Sigmoid colon (tissue), 7 donors: ENCODE results near the gene LRRC34. TPM values are rescaled to one million over a fixed set of nuclear protein-coding genes. Genes with fewer than 3 reads are reported as not detected.

Experiments used
- DNase-seq: peaks from one replicate; pipeline ENCODE4 v3.0.0-alpha.2; 2019
- H3K27ac ChIP-seq, 4 donors: fragments of 200-600 bp; sonication (generic); one replicate each; pipeline ENCODE4 v1.5.1; 2016 to 2019; ENCODE audit warnings: mild to moderate bottlenecking in 1 of 4
- H3K27me3 ChIP-seq, 3 donors: fragments of 200-600 bp; sonication (generic); one replicate each; pipeline ENCODE4 v1.5.1; 2019; ENCODE audit warnings: mild to moderate bottlenecking in 1 of 3
- H3K36me3 ChIP-seq, 4 donors: fragments of 200-600 bp; sonication (generic); one replicate each; pipeline ENCODE4 v1.5.1; 2016 to 2019
- H3K4me1 ChIP-seq, 4 donors: fragments of 200-600 bp; sonication (generic); one replicate each; pipeline ENCODE4 v1.5.1; 2017 to 2019
- H3K4me3 ChIP-seq, 4 donors: fragments of 200-600 bp; sonication (generic); one replicate each; pipeline ENCODE4 v1.5.1; 2017 to 2019; ENCODE audit warnings: mild to moderate bottlenecking in 2 of 4, moderate library complexity in 1 of 4
- H3K9me3 ChIP-seq, 4 donors: fragments of 200-600 bp in 3 of 4; sonication (generic) in 3 of 4; one replicate each; pipeline versions ENCODE4 v1.5.1 to v1.6.1; 2013 to 2019
- EP300 ChIP-seq, 4 donors: sonication (generic); formaldehyde crosslinking; IDR thresholded peaks; one replicate each; pipeline ENCODE4 v1.6.1; 2017; ENCODE audit warnings: antibody characterized with exemption in 4 of 4
- POLR2A ChIP-seq, 2 donors: fragments of 450-650 bp; IDR thresholded peaks; one replicate each; pipeline ENCODE4 v1.6.1; 2016; ENCODE audit warnings: antibody characterized with exemption in 2 of 2, mild to moderate bottlenecking in 2 of 2, moderate library complexity in 2 of 2
- POLR2AphosphoS5 ChIP-seq, 4 donors: sonication (generic); formaldehyde crosslinking; IDR thresholded peaks; one replicate each; pipeline ENCODE4 v1.6.1; 2017; ENCODE audit warnings: antibody characterized with exemption in 4 of 4
- WGBS, 2 donors: extraction: QIAGEN DNeasy Blood & Tissue Kit; methylation state at CpG; one replicate each; pipeline ENCODE4 v1.1.7; 2013; 5-methylcytosine and 5-hydroxymethylcytosine counted together
- intact Hi-C: fragments of 100-400 bp; cut with DNase I; formaldehyde crosslinking; loops from one replicate; pipeline ENCODE4 v1.15.1; 2023
- polyA plus RNA-seq, 3 donors: library from polyadenylated mRNA; stranded (reverse); fragments of 200-250 nt; gene quantifications; one replicate each; pipeline ENCODE4 v1.2.3, GENCODE V29; 2013
- total RNA-seq, 4 donors: library from RNA; depleted of rRNA; stranded (reverse); fragments of >200 nt; gene quantifications; one replicate each; pipeline ENCODE4 v1.1.0, GENCODE V29; 2016
- TF ChIP-seq, protein P1 (sequence below), 4 experiments: fragments of 450-650 bp in 3 of 4; fragments of 200-600 bp in 1 of 4; IDR thresholded peaks; one replicate each; pipeline ENCODE4 v1.5.1; 2016 to 2019; ENCODE audit warnings: antibody characterized with exemption in 4 of 4, mild to moderate bottlenecking in 3 of 4, moderate library complexity in 2 of 4
- donor health status: healthy with polysubstance abuse.
- donor health status: Bipolar disorder and iron deficiency.
- donor health status: healthy.

Gene LRRC34
- total and polyA plus RNA-seq, 7 donors, result 0.60 to 3.9 (median 1.4) TPM; not detected in 1

DNA sequence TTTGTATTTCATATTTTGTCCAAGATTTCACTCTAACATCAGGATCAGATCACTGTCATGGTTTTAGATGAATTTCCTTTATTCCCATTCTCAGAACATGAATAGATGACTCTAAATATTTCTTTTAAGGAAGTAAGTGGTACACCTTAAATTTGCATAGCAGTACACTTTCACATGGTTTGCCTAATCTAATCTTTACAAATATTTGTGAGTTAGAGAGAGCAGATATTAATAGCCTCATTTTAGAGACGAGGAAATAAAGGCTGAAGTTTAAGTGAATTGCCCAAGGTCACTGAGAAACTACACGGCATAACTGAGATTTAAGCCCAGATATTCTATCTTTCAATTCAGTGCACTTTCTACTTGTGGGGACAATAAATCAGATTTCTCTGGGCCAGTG is 62.0 kb downstream of the LRRC34 start:
- Histone ChIP-seq H3K27ac (no peak overlapping the region), H3K9me3 (no peaks in the 10 kb centered on the region), H3K4me1 (no peaks in the 10 kb centered on the region), H3K36me3 (no peaks in the 10 kb centered on the region), H3K27me3 (peaks cover 0 to 4% (median 0%) of the 10 kb centered on the region in 3 donors), H3K4me3 (no peak overlapping the region)
- intact Hi-C loops, result no loop called here
- no peak for TF ChIP-seq EP300 (IDR thresholded peaks at IDR 0.05)
- TF ChIP-seq, protein P1, sequence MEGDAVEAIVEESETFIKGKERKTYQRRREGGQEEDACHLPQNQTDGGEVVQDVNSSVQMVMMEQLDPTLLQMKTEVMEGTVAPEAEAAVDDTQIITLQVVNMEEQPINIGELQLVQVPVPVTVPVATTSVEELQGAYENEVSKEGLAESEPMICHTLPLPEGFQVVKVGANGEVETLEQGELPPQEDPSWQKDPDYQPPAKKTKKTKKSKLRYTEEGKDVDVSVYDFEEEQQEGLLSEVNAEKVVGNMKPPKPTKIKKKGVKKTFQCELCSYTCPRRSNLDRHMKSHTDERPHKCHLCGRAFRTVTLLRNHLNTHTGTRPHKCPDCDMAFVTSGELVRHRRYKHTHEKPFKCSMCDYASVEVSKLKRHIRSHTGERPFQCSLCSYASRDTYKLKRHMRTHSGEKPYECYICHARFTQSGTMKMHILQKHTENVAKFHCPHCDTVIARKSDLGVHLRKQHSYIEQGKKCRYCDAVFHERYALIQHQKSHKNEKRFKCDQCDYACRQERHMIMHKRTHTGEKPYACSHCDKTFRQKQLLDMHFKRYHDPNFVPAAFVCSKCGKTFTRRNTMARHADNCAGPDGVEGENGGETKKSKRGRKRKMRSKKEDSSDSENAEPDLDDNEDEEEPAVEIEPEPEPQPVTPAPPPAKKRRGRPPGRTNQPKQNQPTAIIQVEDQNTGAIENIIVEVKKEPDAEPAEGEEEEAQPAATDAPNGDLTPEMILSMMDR (IDR thresholded peaks at IDR 0.05), result no peak
- no peak for TF ChIP-seq POLR2A (IDR thresholded peaks at IDR 0.05)
- TF ChIP-seq POLR2AphosphoS5 (IDR thresholded peaks at IDR 0.05), result no peak
- WGBS, 2 donors, result 64 to 68% methylated on average over 2 of the region's 2 CpGs
- no peak for DNase-seq

DNA sequence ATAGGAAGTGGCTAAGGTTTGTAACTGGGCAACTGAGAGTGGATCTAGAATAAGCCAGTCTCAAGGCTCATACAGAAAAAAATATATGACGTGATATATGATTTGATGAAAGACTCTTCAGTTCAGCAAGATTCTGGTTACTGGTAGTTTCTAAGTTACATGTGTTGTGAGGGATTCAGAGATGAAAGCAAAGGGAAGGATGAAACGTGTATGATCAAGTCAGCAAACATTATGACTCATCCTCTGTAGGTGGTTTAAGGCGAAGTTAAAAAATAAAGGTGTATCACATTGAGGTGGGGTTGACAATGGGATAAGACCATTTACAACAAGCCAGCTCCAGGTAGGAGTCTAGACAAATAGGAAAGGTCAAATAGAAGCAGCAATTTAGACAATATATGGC is 64.0 kb downstream of the LRRC34 start:
- no peak overlapping the region for H3K27ac ChIP-seq
- no peak for DNase-seq
- peaks cover 0 to 4% (median 0%) of the 10 kb centered on the region in 3 donors for H3K27me3 ChIP-seq
- TF ChIP-seq POLR2AphosphoS5 (IDR thresholded peaks at IDR 0.05) (no peak), POLR2A (IDR thresholded peaks at IDR 0.05) (no peak), EP300 (IDR thresholded peaks at IDR 0.05) (no peak)
- TF ChIP-seq, protein P1 (IDR thresholded peaks at IDR 0.05), result no peak
- no peaks in the 10 kb centered on the region for H3K9me3 ChIP-seq
- WGBS, 2 donors, result 26 to 50% methylated on average over 3 of the region's 3 CpGs
- no peak overlapping the region for H3K4me3 ChIP-seq
- H3K36me3 ChIP-seq, result no peaks in the 10 kb centered on the region
- H3K4me1 ChIP-seq, result no peaks in the 10 kb centered on the region
- intact Hi-C loops, result no loop called here

DNA sequence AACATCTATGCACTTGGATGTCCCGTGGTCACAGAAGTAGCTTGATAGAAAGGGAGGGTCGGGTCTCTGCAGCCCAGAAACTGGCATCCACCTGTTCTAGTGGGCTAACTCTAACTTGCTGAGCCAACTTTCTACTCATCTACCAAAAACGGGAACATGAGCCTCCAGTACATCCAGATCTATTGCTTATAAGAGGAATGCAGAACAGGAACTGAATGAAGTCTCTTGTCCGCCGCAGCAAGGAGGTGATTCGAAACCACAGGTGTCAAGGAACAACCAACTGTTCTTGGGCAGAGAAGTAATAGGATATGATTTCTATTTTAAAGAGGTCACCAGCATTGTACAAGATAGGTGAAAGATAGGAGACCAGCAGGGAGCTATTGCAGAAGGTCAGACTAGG is 65.8 kb downstream of the LRRC34 start:
- H3K36me3 ChIP-seq, result no peaks in the 10 kb centered on the region
- no peaks in the 10 kb centered on the region for H3K9me3 ChIP-seq
- H3K27me3 ChIP-seq, result peaks cover 0 to 4% (median 0%) of the 10 kb centered on the region in 3 donors
- H3K27ac ChIP-seq, result no peak overlapping the region
- WGBS, 2 donors, result 45 to 67% methylated on average over 6 of the region's 6 CpGs
- H3K4me1 ChIP-seq, result no peaks in the 10 kb centered on the region
- intact Hi-C loops, result no loop called here
- TF ChIP-seq POLR2A (IDR thresholded peaks at IDR 0.05) (no peak), EP300 (IDR thresholded peaks at IDR 0.05) (no peak), POLR2AphosphoS5 (IDR thresholded peaks at IDR 0.05) (no peak)
- TF ChIP-seq, protein P1 (IDR thresholded peaks at IDR 0.05), result no peak
- no peak for DNase-seq
- no peak overlapping the region for H3K4me3 ChIP-seq

DNA sequence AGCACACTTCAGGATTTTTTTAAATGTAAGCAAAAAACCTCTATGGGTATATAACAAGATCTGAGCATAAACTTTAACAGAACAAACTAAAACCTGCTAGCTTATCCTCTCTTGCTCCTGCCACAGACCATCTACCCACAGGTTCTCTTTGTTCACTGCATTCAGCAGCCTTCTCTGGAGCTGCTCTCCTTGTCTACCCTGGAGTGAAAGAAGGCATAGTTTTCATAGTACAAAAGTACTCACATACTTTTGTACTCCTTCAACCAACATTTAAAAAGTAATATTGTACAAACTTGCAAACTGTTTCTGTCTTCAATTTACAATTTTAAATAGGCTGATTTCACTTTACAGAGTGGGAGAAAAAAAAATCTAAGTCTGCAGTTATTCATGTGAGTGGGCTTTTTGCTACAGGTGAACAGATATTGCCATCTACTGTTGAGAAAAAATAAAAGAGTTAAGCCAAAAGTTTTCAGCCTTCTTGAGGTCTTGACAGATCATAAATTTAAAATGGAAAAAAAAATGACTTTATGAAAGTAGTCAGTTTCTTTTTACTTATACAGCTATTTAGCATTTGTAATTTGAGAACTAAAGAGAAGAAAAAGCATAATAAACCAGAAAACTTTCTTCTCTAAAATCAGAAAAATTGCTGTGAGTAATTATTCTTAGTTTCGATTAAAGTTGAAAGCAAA is 68.2 kb downstream of the LRRC34 start:
- no peak for DNase-seq
- H3K9me3 ChIP-seq, result no peaks in the 10 kb centered on the region
- TF ChIP-seq, protein P1 (IDR thresholded peaks at IDR 0.05), result peak in 1 of 4 experiments; percentile 19
- TF ChIP-seq POLR2A (IDR thresholded peaks at IDR 0.05), result no peak
- no peak overlapping the region for H3K4me3 ChIP-seq
- intact Hi-C loops, result no loop called here
- WGBS, 2 donors, result 0 to 45% methylated on average over 1 of the region's 1 CpG
- H3K27ac ChIP-seq, result no peak overlapping the region
- peaks cover 0 to 4% (median 0%) of the 10 kb centered on the region in 3 donors for H3K27me3 ChIP-seq
- no peaks in the 10 kb centered on the region for H3K4me1 ChIP-seq
- H3K36me3 ChIP-seq, result no peaks in the 10 kb centered on the region

Other genes with a start within 250 kb of the LRRC34 start
- gene MECOM, start 149.2 kb downstream of the LRRC34 start, total RNA-seq, result 10 to 100 TPM in 1 of 4 donors, 1 to 10 TPM in 3; 3.0 to 17.7 (median 4.6) TPM
- 10 to 100 TPM; 12.0 to 23.2 (median 15.3) TPM for gene MECOM, start 149.2 kb downstream of the LRRC34 start, polyA plus RNA-seq
- 100 to 1,000 TPM in 3 of 4 donors, 10 to 100 TPM in 1; 65.3 to 220 (median 125) TPM for gene TERC, start 47.8 kb downstream of the LRRC34 start, total RNA-seq
- gene TERC, start 47.8 kb downstream of the LRRC34 start, polyA plus RNA-seq, result under 1 TPM in 1 of 3 donors, not detected in 2; 0.44 TPM
- gene ACTRT3, start 43.3 kb downstream of the LRRC34 start, total RNA-seq, result 1 to 10 TPM in 3 of 4 donors, under 1 TPM in 1; 0.99 to 4.4 (median 1.4) TPM
- 1 to 10 TPM in 2 of 3 donors, under 1 TPM in 1; 0.69 to 1.4 (median 1.2) TPM for gene ACTRT3, start 43.3 kb downstream of the LRRC34 start, polyA plus RNA-seq
- gene MYNN, start 39.5 kb downstream of the LRRC34 start, total RNA-seq, result 10 to 100 TPM; 15.5 to 24.4 (median 21.2) TPM
- gene MYNN, start 39.5 kb downstream of the LRRC34 start, polyA plus RNA-seq, result 1 to 10 TPM; 7.6 to 9.9 (median 9.6) TPM
- gene LRRIQ4, start within 50 bp of the LRRC34 start, total RNA-seq, result not detected
- not detected for gene LRRIQ4, start within 50 bp of the LRRC34 start, polyA plus RNA-seq
- under 1 TPM in 1 of 4 donors, not detected in 3; 0.36 TPM for gene LRRC31, start 57.0 kb upstream of the LRRC34 start, total RNA-seq
- gene LRRC31, start 57.0 kb upstream of the LRRC34 start, polyA plus RNA-seq, result 10 to 100 TPM in 2 of 3 donors, 1 to 10 TPM in 1; 7.8 to 81.1 (median 54.7) TPM
- gene SAMD7, start 98.7 kb upstream of the LRRC34 start, total RNA-seq, result not detected
- not detected for gene SAMD7, start 98.7 kb upstream of the LRRC34 start, polyA plus RNA-seq
- 10 to 100 TPM; 77.7 to 82.6 (median 79.8) TPM for gene SEC62, start 153.9 kb upstream of the LRRC34 start, total RNA-seq
- 10 to 100 TPM; 15.0 to 36.8 (median 27.6) TPM for gene SEC62, start 153.9 kb upstream of the LRRC34 start, polyA plus RNA-seq
- 1 to 10 TPM in 2 of 4 donors, under 1 TPM in 1, not detected in 1; 0.16 to 2.3 (median 1.1) TPM for gene GPR160, start 225.1 kb upstream of the LRRC34 start, total RNA-seq
- gene GPR160, start 225.1 kb upstream of the LRRC34 start, polyA plus RNA-seq, result 10 to 100 TPM; 27.6 to 93.7 (median 70.7) TPM